GM12873 (cell line): Measurements from ENCODE around the gene SPRR5.

Source experiments
- CTCF ChIP-seq: IDR thresholded peaks from 2 replicates; pipeline ENCODE4 v1.5.1; 2012; ENCODE audit warnings: low read depth, mild to moderate bottlenecking, moderate library complexity, low read length, control low read depth; ENCODE audit not compliant: insufficient read depth; ENCODE audit errors: missing control alignments

Gene SPRR5

GRCh38 chr1:152998476-152998875, 51.5 kb downstream of the SPRR5 start:
- no peak for TF ChIP-seq CTCF
